Endodermal cell (in vitro differentiated cells): ENCODE results near the gene KBTBD13. TPM values are rescaled to one million over a fixed set of nuclear protein-coding genes. Genes with fewer than 3 reads are reported as not detected.
A peak's percentile ranks its signal among the peaks of the same experiment; 100 is the strongest.

Experiments
- DNase-seq: peaks from one replicate; pipeline ENCODE4 v3.0.0-alpha.2; 2017
- H3K27ac ChIP-seq: 2 replicates; pipeline ENCODE4 v1.5.1; 2013; ENCODE audit warnings: mild to moderate bottlenecking, low read depth, low read length, moderate library complexity
- H3K27me3 ChIP-seq: 2 replicates; pipeline ENCODE4 v1.6.1; 2013; ENCODE audit warnings: mild to moderate bottlenecking, low read length, moderate library complexity; ENCODE audit not compliant: insufficient read depth, control insufficient read depth, poor library complexity, severe bottlenecking
- H3K36me3 ChIP-seq: 2 replicates; pipeline ENCODE4 v1.7.0; 2013; ENCODE audit warnings: mild to moderate bottlenecking, low read length, moderate library complexity; ENCODE audit not compliant: control insufficient read depth, insufficient read depth
- H3K4me1 ChIP-seq: one replicate; pipeline ENCODE4 v1.7.0; 2013; ENCODE audit warnings: low read length; ENCODE audit not compliant: control insufficient read depth, insufficient read depth
- H3K4me3 ChIP-seq: 2 replicates; pipeline ENCODE4 v1.5.1; 2013; ENCODE audit warnings: mild to moderate bottlenecking, low read length, moderate library complexity
- H3K9ac ChIP-seq: 2 replicates; pipeline ENCODE4 v1.6.1; 2013; ENCODE audit warnings: mild to moderate bottlenecking, low read length, moderate library complexity; ENCODE audit not compliant: poor library complexity, severe bottlenecking; ENCODE audit errors: extremely low read depth
- H3K9me3 ChIP-seq: 2 replicates; pipeline ENCODE4 v1.6.1; 2013; ENCODE audit warnings: mild to moderate bottlenecking, low read length, moderate library complexity; ENCODE audit not compliant: control insufficient read depth
- H3K27ac Mint-ChIP-seq: 2 replicates; pipeline ENCODE4 v1.8.0; 2020; ENCODE audit warnings: mixed read lengths
- H3K27me3 Mint-ChIP-seq: 2 replicates; pipeline ENCODE4 v1.8.0; 2021; ENCODE audit warnings: mild to moderate bottlenecking, mixed read lengths; ENCODE audit not compliant: insufficient read depth
- H3K36me3 Mint-ChIP-seq: 2 replicates; pipeline ENCODE4 v1.8.0; 2020; ENCODE audit warnings: low read depth, mixed read lengths
- H3K4me1 Mint-ChIP-seq: 2 replicates; pipeline ENCODE4 v1.8.0; 2020; ENCODE audit warnings: mixed read lengths
- H3K4me3 Mint-ChIP-seq: 2 replicates; pipeline ENCODE4 v1.8.0; 2020; ENCODE audit warnings: mild to moderate bottlenecking, moderate library complexity, mixed read lengths
- H3K9me3 Mint-ChIP-seq: 2 replicates; pipeline ENCODE4 v1.8.0; 2020; ENCODE audit warnings: mild to moderate bottlenecking, mixed read lengths
- CTCF ChIP-seq: fragments of 200-600 bp; sonication (generic); conservative IDR thresholded peaks from 2 replicates; pipeline ENCODE4 v1.5.0; 2021; ENCODE audit warnings: antibody characterized with exemption, mild to moderate bottlenecking
- WGBS, 2 experiments: methylation state at CpG; one replicate each; pipeline versions ENCODE4 v1.1.5 to v1.1.7; 2013; ENCODE audit warnings: missing lambda C conversion rate in 2 of 2, mixed read lengths in 1 of 2; ENCODE audit not compliant: insufficient coverage in 1 of 2, insufficient read length in 1 of 2; 5-methylcytosine and 5-hydroxymethylcytosine counted together
- total RNA-seq, 2 donors: library from RNA; stranded (reverse); fragmentation: NEBNext Ultra II Directional in 1 of 2; extraction: Animal tissue kit (Norgen Biotek cat#: 25700) in 1 of 2; gene quantifications; 2 replicates in 1 of 2; 3 replicates in 1 of 2; pipeline ENCODE4 v1.2.1, GENCODE V29; 2021

KBTBD13 gene
- total RNA-seq, 2 donors from 2014 or later = not detected

- no peak for DNase-seq
- H3K4me3 Mint-ChIP-seq = peak overlapping the region; percentile 78
- H3K27me3 Mint-ChIP-seq = peaks cover 5% of the 10 kb centered on the region
- H3K27me3 ChIP-seq = no peaks in the 10 kb centered on the region
- H3K36me3 ChIP-seq = peaks cover 9% of the 10 kb centered on the region
- H3K27ac ChIP-seq = no peak overlapping the region
- H3K4me1 ChIP-seq = no peaks in the 10 kb centered on the region
- H3K9me3 Mint-ChIP-seq = no peaks in the 10 kb centered on the region
- no peaks in the 10 kb centered on the region for H3K9me3 ChIP-seq
- TF ChIP-seq CTCF = no peak
- peak overlapping the region; percentile 33 for H3K9ac ChIP-seq
- H3K27ac Mint-ChIP-seq = no peak overlapping the region
- peaks cover 22% of the 10 kb centered on the region for H3K36me3 Mint-ChIP-seq
- H3K4me1 Mint-ChIP-seq = peaks cover 16% of the 10 kb centered on the region
- peak overlapping the region; percentile 92 for H3K4me3 ChIP-seq
- 88 to 99% methylated on average over 7 to 9 of the region's 10 CpGs for WGBS, 2 experiments
Measured at GRCh38 chr15:65028338-65028737, 48.2 kb upstream of the KBTBD13 start.

GRCh38 chr15:65028921-65029735 is 47.4 kb upstream of the KBTBD13 start, which contains the start of gene MTFMT:
Gene MTFMT, minus strand, starts transcription at chr15:65029639. Its CDS starts 26 bp downstream, at chr15:65029613.
- Mint-ChIP-seq H3K27ac (no peak within 1 kb of the TSS), H3K4me1 (peaks cover 16% of the 10 kb centered on the region), H3K4me3 (peak within 1 kb of the TSS; percentile 78), H3K27me3 (peaks cover 5% of the 10 kb centered on the region), H3K36me3 (peaks cover 16% of the 10 kb centered on the region), H3K9me3 (no peaks in the 10 kb centered on the region)
- DNase-seq = peak; percentile 97
- peak; percentile 33 for TF ChIP-seq CTCF
- peak within 1 kb of the TSS; percentile 92 for H3K4me3 ChIP-seq
- peaks cover 9% of the 10 kb centered on the region for H3K36me3 ChIP-seq
- no peaks in the 10 kb centered on the region for H3K9me3 ChIP-seq
- no peak within 1 kb of the TSS for H3K27ac ChIP-seq
- 0 to 4% methylated on average over 6 to 73 of the region's 73 CpGs for WGBS, 2 experiments
- H3K9ac ChIP-seq = peak within 1 kb of the TSS; percentile 73
- no peaks in the 10 kb centered on the region for H3K4me1 ChIP-seq
- H3K27me3 ChIP-seq = no peaks in the 10 kb centered on the region

GRCh38 chr15:65029736-65030208 is 46.8 kb upstream of the KBTBD13 start:
- TF ChIP-seq CTCF = no peak
- 72 to 95% methylated on average over 4 to 11 of the region's 12 CpGs for WGBS, 2 experiments
- peak overlapping the region; percentile 78 for H3K4me3 Mint-ChIP-seq
- peaks cover 16% of the 10 kb centered on the region for H3K4me1 Mint-ChIP-seq
- Histone ChIP-seq H3K4me3 (peak overlapping the region; percentile 92), H3K27me3 (no peaks in the 10 kb centered on the region), H3K27ac (no peak overlapping the region), H3K9ac (no peak overlapping the region), H3K36me3 (peaks cover 9% of the 10 kb centered on the region), H3K9me3 (no peaks in the 10 kb centered on the region), H3K4me1 (no peaks in the 10 kb centered on the region)
- no peak overlapping the region for H3K27ac Mint-ChIP-seq
- H3K27me3 Mint-ChIP-seq = peaks cover 5% of the 10 kb centered on the region
- H3K9me3 Mint-ChIP-seq = no peaks in the 10 kb centered on the region
- H3K36me3 Mint-ChIP-seq = peaks cover 13% of the 10 kb centered on the region
- DNase-seq = no peak
